Keratinocyte (primary cell): ENCODE results near the gene EMCN. TPM values are rescaled to one million over a fixed set of nuclear protein-coding genes. Genes with fewer than 3 reads are reported as not detected.
"Not testable (repeated sequence)": the region's sequence is repeated elsewhere in the genome, so short reads cannot be mapped to it uniquely, and the experiment has no call there.

Experiments
- DNase-seq: peaks from one replicate; pipeline ENCODE4 v3.0.0-alpha.2; 2011; ENCODE audit warnings: low read depth, missing footprints, low spot score
- FAIRE-seq: peaks from 2 replicates; lab custom pipeline; 2011; peaks lifted over from hg19 to GRCh38; lab: Jason Lieb, UNC
- H2AFZ ChIP-seq: 2 replicates; pipeline ENCODE4 v1.6.0; 2012; ENCODE audit warnings: low read length, control low read depth, inconsistent platforms; ENCODE audit not compliant: control insufficient read depth
- H3K27ac ChIP-seq: 2 replicates; pipeline ENCODE4 v1.5.1; 2011; ENCODE audit warnings: low read length; ENCODE audit not compliant: control insufficient read depth, insufficient read depth
- H3K27me3 ChIP-seq: 3 replicates; pipeline ENCODE4 v1.6.0; 2011; ENCODE audit warnings: low read length; ENCODE audit not compliant: control insufficient read depth, insufficient read depth; ENCODE audit errors: extremely low read depth
- H3K36me3 ChIP-seq, 2 experiments: 2 replicates in 1 of 2; 3 replicates in 1 of 2; pipeline ENCODE4 v1.5.1; 2011; ENCODE audit warnings: low read length in 2 of 2, mild to moderate bottlenecking in 1 of 2; ENCODE audit not compliant: control insufficient read depth in 2 of 2, insufficient read depth in 2 of 2; ENCODE audit errors: extremely low read depth in 1 of 2
- H3K4me1 ChIP-seq: 3 replicates; pipeline ENCODE4 v1.5.1; 2011; ENCODE audit warnings: low read length; ENCODE audit not compliant: control insufficient read depth, insufficient read depth; ENCODE audit errors: extremely low read depth
- H3K4me2 ChIP-seq: 3 replicates; pipeline ENCODE4 v1.6.0; 2011; ENCODE audit warnings: low read depth, low read length; ENCODE audit not compliant: control insufficient read depth, insufficient read depth; ENCODE audit errors: extremely low read depth
- H3K4me3 ChIP-seq, 3 experiments: fragments of 200-600 bp in 1 of 3; sonication (generic) in 1 of 3; 2 replicates in 2 of 3; 3 replicates in 1 of 3; pipeline ENCODE4 v1.5.1; 2011 to 2016; ENCODE audit warnings: low read length in 3 of 3, mild to moderate bottlenecking in 3 of 3, control low read depth in 2 of 3, inconsistent platforms in 1 of 3, low read depth in 1 of 3, mixed read lengths in 1 of 3, mixed run types in 1 of 3, moderate library complexity in 1 of 3; ENCODE audit not compliant: control insufficient read depth in 2 of 3, insufficient read depth in 2 of 3; ENCODE audit errors: extremely low read depth in 1 of 3
- H3K79me2 ChIP-seq: 2 replicates; pipeline ENCODE4 v1.6.0; 2012; ENCODE audit warnings: low read length; ENCODE audit not compliant: control insufficient read depth, insufficient read depth
- H3K9ac ChIP-seq: 3 replicates; pipeline ENCODE4 v1.6.0; 2011; ENCODE audit warnings: low read length; ENCODE audit not compliant: control insufficient read depth, insufficient read depth; ENCODE audit errors: extremely low read depth
- H3K9me1 ChIP-seq: 3 replicates; pipeline ENCODE4 v1.6.0; 2011; ENCODE audit warnings: low read length; ENCODE audit not compliant: control insufficient read depth, insufficient read depth; ENCODE audit errors: extremely low read depth
- H3K9me3 ChIP-seq: 2 replicates; pipeline ENCODE4 v1.5.1; 2012; ENCODE audit warnings: low read depth, low read length; ENCODE audit not compliant: control insufficient read depth
- H4K20me1 ChIP-seq: 3 replicates; pipeline ENCODE4 v1.6.0; 2011; ENCODE audit warnings: low read length; ENCODE audit not compliant: control insufficient read depth, insufficient read depth; ENCODE audit errors: extremely low read depth
- EZH2 ChIP-seq: IDR thresholded peaks from one replicate; pipeline ENCODE4 v1.6.1; 2012; ENCODE audit warnings: inconsistent platforms, mild to moderate bottlenecking, low read length, moderate library complexity
- dilution Hi-C: fragments of 300-500 bp; cut with MboI; formaldehyde crosslinking; loops from one replicate; pipeline ENCODE4 v1.7.0; 2020; ENCODE audit warnings: low sequenced_read_pairs; ENCODE audit not compliant: extremely low pct_ligation_motif_present
- polyA plus RNA-seq, 5 experiments: library from polyadenylated mRNA; depleted of rRNA in 3 of 5; stranded (reverse) in 3 of 5; stranded (forward) in 1 of 5; unstranded in 1 of 5; fragments of >200 nt; gene quantifications; 1 replicate in 1 of 5; 2 replicates in 3 of 5; 3 replicates in 1 of 5; pipeline versions ENCODE4 v1.2.1 to v1.2.3, GENCODE V29; 2011 to 2012; ENCODE audit warnings: missing spikeins in 2 of 5, low read depth in 1 of 5, low replicate concordance in 1 of 5
- TF ChIP-seq, protein P1 (sequence below), 3 experiments: IDR thresholded peaks in 1 of 3; conservative IDR thresholded peaks in 1 of 3; optimal IDR thresholded peaks in 1 of 3; 2 replicates in 2 of 3; 3 replicates in 1 of 3; pipeline versions ENCODE3 to v1.5.1; 2011; ENCODE audit warnings: low read length in 3 of 3, mild to moderate bottlenecking in 3 of 3, moderate library complexity in 2 of 3, control low read depth in 1 of 3, inconsistent platforms in 1 of 3; ENCODE audit not compliant: insufficient read depth in 2 of 3; ENCODE audit errors: extremely low read depth in 1 of 3

Gene EMCN
- polyA plus RNA-seq, 1 donor (not counting 4 experiments of a cell fraction or from before 2014, with no cell fraction given): not detected

DNA sequence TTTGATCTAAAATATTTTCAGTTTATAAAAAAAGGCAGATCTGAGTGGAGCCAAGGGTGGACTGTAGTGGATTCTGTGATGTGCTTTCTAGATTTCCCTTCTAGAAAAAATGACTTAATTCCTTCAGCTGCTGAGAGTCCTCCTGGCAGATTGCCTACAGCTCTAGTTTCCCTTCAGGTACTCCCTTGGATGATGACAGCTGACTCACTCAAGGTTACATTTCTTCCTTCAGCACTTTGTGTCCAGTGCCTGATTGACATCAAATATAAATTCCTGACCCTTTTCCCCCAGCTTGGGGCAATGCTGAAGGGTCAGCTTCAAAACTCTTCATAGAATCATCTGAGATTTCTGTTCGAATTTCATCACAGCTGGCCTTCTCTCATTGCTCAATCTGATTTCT is 161.7 kb downstream of the EMCN start:
- no peak overlapping the region for H3K27ac ChIP-seq
- no peaks in the 10 kb centered on the region for H3K27me3 ChIP-seq
- H3K4me1 ChIP-seq: no peaks in the 10 kb centered on the region
- DNase-seq (peak; percentile 9), FAIRE-seq (no peak)
- H3K9ac ChIP-seq: no peak overlapping the region
- H3K9me3 ChIP-seq: no peaks in the 10 kb centered on the region
- no peak for TF ChIP-seq EZH2
- TF ChIP-seq, protein P1, sequence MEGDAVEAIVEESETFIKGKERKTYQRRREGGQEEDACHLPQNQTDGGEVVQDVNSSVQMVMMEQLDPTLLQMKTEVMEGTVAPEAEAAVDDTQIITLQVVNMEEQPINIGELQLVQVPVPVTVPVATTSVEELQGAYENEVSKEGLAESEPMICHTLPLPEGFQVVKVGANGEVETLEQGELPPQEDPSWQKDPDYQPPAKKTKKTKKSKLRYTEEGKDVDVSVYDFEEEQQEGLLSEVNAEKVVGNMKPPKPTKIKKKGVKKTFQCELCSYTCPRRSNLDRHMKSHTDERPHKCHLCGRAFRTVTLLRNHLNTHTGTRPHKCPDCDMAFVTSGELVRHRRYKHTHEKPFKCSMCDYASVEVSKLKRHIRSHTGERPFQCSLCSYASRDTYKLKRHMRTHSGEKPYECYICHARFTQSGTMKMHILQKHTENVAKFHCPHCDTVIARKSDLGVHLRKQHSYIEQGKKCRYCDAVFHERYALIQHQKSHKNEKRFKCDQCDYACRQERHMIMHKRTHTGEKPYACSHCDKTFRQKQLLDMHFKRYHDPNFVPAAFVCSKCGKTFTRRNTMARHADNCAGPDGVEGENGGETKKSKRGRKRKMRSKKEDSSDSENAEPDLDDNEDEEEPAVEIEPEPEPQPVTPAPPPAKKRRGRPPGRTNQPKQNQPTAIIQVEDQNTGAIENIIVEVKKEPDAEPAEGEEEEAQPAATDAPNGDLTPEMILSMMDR (optimal IDR thresholded peaks at IDR 0.05 in 1 of 3, IDR thresholded peaks at IDR 0.05 in 1 of 3, conservative IDR thresholded peaks at IDR 0.05 in 1 of 3; ENCODE audit: extremely low read depth in 1 of 3, insufficient read depth in 2 of 3, low read length in 3 of 3): no peak
- no peak overlapping the region for H3K4me3 ChIP-seq
- H2AFZ ChIP-seq: no peak overlapping the region
- H3K36me3 ChIP-seq: no peaks in the 10 kb centered on the region
- dilution Hi-C loops: no loop called here
- no peaks in the 10 kb centered on the region for H3K79me2 ChIP-seq
- no peak overlapping the region for H3K4me2 ChIP-seq
- H3K9me1 ChIP-seq: no peaks in the 10 kb centered on the region
- no peaks in the 10 kb centered on the region for H4K20me1 ChIP-seq

DNA sequence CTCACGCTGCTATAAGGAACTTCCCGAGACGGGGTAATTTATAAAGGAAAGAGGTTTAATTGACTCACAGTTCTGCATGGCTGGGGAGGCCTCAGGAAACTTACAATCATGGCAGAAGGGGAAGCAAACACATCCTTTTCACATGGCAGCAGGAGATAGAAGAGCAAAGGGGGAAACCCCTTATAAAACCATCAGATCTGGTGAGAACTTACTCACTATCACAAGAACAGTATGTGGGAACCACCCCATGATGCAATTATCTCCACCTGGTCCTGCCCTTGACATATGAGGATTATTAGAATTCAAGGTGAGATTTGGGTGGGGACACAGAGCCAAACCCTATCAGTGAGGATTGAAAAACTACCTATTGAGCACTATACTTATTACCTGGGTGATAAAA is 165.5 kb downstream of the EMCN start:
- H3K4me3 ChIP-seq, H4K20me1 ChIP-seq, DNase-seq, H3K36me3 ChIP-seq, H3K4me2 ChIP-seq, H3K79me2 ChIP-seq, dilution Hi-C loops, H2AFZ ChIP-seq, H3K9me1 ChIP-seq, H3K27me3 ChIP-seq, H3K9me3 ChIP-seq, H3K9ac ChIP-seq, H3K27ac ChIP-seq: not testable (repeated sequence)
- peak; percentile 41 for FAIRE-seq
- H3K4me1 ChIP-seq: peaks cover 13% of the 10 kb centered on the region

DNA sequence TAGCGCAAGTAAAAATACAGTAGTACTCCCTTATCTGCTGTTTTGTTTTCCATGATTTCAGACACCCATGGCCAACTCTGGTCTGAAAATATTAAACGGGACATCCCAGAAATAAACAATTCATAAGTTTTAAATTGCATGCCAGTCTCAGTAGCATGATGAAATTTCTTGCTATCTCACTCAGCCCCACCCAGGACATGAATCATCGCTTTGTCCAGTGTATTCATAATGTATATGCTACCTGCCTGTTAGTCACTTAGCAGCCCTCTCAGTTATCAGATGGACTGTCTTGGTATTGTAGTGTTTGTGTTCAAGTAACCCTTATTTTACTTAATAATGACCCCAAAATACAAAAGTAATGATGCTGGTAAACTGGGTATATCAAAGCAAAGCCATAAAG is 169.3 kb downstream of the EMCN start:
- peak; percentile 71 for DNase-seq

More for the DNA sequence above, 169.3 kb downstream of the EMCN start:
- peak overlapping the region; percentile 54 for H3K9ac ChIP-seq
- no peaks in the 10 kb centered on the region for H4K20me1 ChIP-seq
- TF ChIP-seq, protein P1 (optimal IDR thresholded peaks at IDR 0.05 in 1 of 3, IDR thresholded peaks at IDR 0.05 in 1 of 3, conservative IDR thresholded peaks at IDR 0.05 in 1 of 3; ENCODE audit: extremely low read depth in 1 of 3, insufficient read depth in 2 of 3, low read length in 3 of 3): no peak
- peak overlapping the region; percentile 58 for H2AFZ ChIP-seq
- dilution Hi-C loops: no loop called here
- H3K4me2 ChIP-seq: peak overlapping the region; percentile 65
- H3K36me3 ChIP-seq: no peaks in the 10 kb centered on the region
- H3K9me1 ChIP-seq: no peaks in the 10 kb centered on the region
- H3K27ac ChIP-seq: peak overlapping the region; percentile 91
- no peak overlapping the region for H3K4me3 ChIP-seq
- peaks cover 13% of the 10 kb centered on the region for H3K4me1 ChIP-seq
- peak; percentile 95 for FAIRE-seq
- H3K9me3 ChIP-seq: no peaks in the 10 kb centered on the region
- H3K27me3 ChIP-seq: no peaks in the 10 kb centered on the region
- no peaks in the 10 kb centered on the region for H3K79me2 ChIP-seq
